ENCODE results near the gene NDE1. TPM values are rescaled to one million over a fixed set of nuclear protein-coding genes. Genes with fewer than 3 reads are reported as not detected.
A peak's percentile ranks its signal among the peaks of the same experiment; 100 is the strongest.
"Not testable (repeated sequence)": the region's sequence is repeated elsewhere in the genome, so short reads cannot be mapped to it uniquely, and the experiment has no call there.

NDE1 gene
- total RNA-seq, 1 experiment from 2014 or later, result 95.6 TPM

DNA sequence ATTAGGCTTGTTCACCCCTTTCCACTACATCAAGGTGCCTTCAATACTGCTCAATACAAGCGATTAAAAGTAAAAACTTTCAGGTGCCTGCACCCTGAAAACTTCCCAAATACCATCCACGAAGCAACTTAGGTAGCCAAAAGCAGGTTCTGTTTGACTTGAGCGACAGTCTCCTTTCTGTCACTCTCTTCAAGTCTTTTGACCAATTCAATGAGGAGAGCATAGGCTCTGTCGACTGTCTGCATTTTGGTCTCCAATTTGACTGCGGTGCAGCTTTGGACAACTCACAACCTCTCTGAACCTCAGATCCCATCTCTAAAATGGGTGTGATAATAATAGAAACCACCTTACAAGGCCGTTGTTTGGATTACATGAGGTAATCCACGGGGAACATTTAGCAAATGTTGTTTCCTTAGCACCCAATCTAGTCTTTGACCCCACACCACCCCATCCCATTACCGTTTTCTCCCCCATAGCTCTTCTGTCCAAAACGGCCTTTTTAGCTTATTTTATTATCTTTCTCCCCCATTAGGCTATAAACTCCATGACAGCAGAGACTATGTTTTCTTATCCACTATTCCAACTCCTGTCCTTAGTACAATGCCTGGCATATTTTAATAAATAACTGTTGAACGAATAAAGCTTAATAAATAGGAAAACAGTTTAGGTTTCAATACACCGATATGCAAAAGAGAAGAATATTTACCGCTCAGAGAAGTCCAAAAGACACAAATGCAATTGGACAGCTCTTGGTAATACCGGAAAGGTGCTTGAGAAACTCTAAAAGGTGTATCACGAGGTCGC, 8.1 kb upstream of the NDE1 start:
- peak overlapping the region; percentile 99 for H3K27ac ChIP-seq

GRCh38 chr16:15642557-15643047, 7.4 kb upstream of the NDE1 start:
- Histone ChIP-seq H3K36me3 (peaks cover 14% of the 10 kb centered on the region), H3K4me1 (peaks cover 12% of the 10 kb centered on the region), H3K27ac (peak overlapping the region; percentile 99), H3K9me3 (replicated peaks) (no peaks in the 10 kb centered on the region), H3K4me3 (peak overlapping the region; percentile 87), H3K27me3 (no peaks in the 10 kb centered on the region)
- DNase-seq, result peak; percentile 95

More for the DNA sequence above, 8.1 kb upstream of the NDE1 start:
- Histone ChIP-seq H3K27me3 (no peaks in the 10 kb centered on the region), H3K36me3 (peaks cover 19% of the 10 kb centered on the region), H3K4me3 (peak overlapping the region; percentile 87), H3K4me1 (peaks cover 12% of the 10 kb centered on the region), H3K9me3 (replicated peaks) (no peaks in the 10 kb centered on the region)
- peak in 1 of 2 experiments; percentile 5 for DNase-seq

GRCh38 chr16:15643048-15643945, 6.7 kb upstream of the NDE1 start, which contains the start of gene MARF1:
Gene MARF1, minus strand, starts transcription at chr16:15643154. Its CDS starts 3,921 bp downstream, at chr16:15639233.
- Histone ChIP-seq H3K9me3 (replicated peaks) (no peaks in the 10 kb centered on the region), H3K4me1 (peaks cover 12% of the 10 kb centered on the region), H3K27ac (peak within 1 kb of the TSS; percentile 99), H3K4me3 (peak within 1 kb of the TSS; percentile 87), H3K27me3 (no peaks in the 10 kb centered on the region), H3K36me3 (peaks cover 8% of the 10 kb centered on the region)
- DNase-seq, result peak; percentile 97 to 98

GRCh38 chr16:15643946-15644250, 6.1 kb upstream of the NDE1 start:
- H3K36me3 ChIP-seq, result peaks cover 3% of the 10 kb centered on the region
- no peaks in the 10 kb centered on the region for H3K27me3 ChIP-seq
- H3K4me1 ChIP-seq, result peaks cover 12% of the 10 kb centered on the region
- no peak for DNase-seq
- H3K9me3 ChIP-seq (replicated peaks), result no peaks in the 10 kb centered on the region
- H3K4me3 ChIP-seq, result peak overlapping the region; percentile 87
- H3K27ac ChIP-seq, result peak overlapping the region; percentile 99

- Histone ChIP-seq H3K27ac (peak overlapping the region; percentile 99), H3K9me3 (replicated peaks) (no peaks in the 10 kb centered on the region), H3K4me3 (peak overlapping the region; percentile 87), H3K4me1 (peaks cover 13% of the 10 kb centered on the region), H3K36me3 (no peaks in the 10 kb centered on the region; the same call in 1 of the 2 replicates), H3K27me3 (no peaks in the 10 kb centered on the region)
- peak; percentile 64 to 84 for DNase-seq
Observed at GRCh38 chr16:15644267-15644961, 5.6 kb upstream of the NDE1 start.

- not testable (repeated sequence) for H3K4me3 ChIP-seq; H3K36me3 ChIP-seq; H3K27me3 ChIP-seq; H3K9me3 ChIP-seq (replicated peaks)
- Histone ChIP-seq H3K27ac (peak overlapping the region; percentile 99; the same call in 1 of the 2 replicates), H3K4me1 (peaks cover 14% of the 10 kb centered on the region)
- DNase-seq, result peak; percentile 43 to 63
Observed at GRCh38 chr16:15644962-15645465, 5.0 kb upstream of the NDE1 start.

DNA sequence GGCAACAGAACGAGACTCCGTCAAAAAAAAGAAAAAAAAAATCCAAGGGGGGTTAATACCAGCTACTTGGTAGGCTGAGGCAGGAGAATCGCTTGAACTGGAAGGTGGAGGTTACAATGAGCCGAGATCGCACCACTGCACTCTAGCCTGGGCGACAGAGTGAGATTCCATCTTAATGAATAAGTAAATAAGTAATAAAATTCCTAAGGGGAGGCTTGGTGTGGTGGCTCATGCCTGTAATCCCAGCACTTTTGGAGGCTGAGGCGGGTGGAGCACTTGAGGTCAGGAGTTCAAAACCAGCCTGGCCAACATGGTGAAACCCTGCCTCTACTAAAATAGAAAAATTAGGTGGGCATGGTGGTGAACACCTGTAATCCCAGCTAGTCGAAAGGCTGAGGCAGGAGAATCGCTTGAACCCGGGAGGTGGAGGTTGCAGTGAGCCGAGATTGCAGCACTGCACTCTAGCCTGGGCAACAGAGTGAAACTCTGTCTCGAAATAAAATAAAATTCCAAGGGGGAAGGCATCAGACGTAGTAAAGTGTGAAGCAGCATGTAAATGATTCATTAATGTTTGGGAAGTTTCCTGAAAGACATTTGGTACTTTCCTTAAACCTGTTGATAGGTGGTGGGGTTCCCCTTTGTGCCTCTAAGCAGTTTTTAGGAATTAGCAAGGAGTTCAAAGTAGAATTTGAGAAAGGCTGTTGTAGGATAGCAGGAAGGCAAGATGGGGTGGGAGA, 3.3 kb upstream of the NDE1 start:
- not testable (repeated sequence) for H3K4me1 ChIP-seq; DNase-seq; H3K9me3 ChIP-seq (replicated peaks); H3K27ac ChIP-seq; H3K36me3 ChIP-seq; H3K27me3 ChIP-seq; H3K4me3 ChIP-seq

GRCh38 chr16:15647294-15648014, 2.6 kb upstream of the NDE1 start:
- DNase-seq, result no peak
- H3K4me3 ChIP-seq, result no peak overlapping the region
- no peaks in the 10 kb centered on the region for H3K9me3 ChIP-seq (replicated peaks)
- no peak overlapping the region for H3K27ac ChIP-seq
- H3K36me3 ChIP-seq, result no peaks in the 10 kb centered on the region; the same call in 1 of the 2 replicates
- no peaks in the 10 kb centered on the region for H3K27me3 ChIP-seq
- H3K4me1 ChIP-seq, result peaks cover 6% of the 10 kb centered on the region; the same call in 1 of the 2 replicates

GRCh38 chr16:15648135-15648730, 1.8 kb upstream of the NDE1 start:
- peaks cover 11% of the 10 kb centered on the region; the same call in 1 of the 2 replicates for H3K4me1 ChIP-seq
- H3K9me3 ChIP-seq (replicated peaks), result no peaks in the 10 kb centered on the region
- no peaks in the 10 kb centered on the region for H3K36me3 ChIP-seq
- no peaks in the 10 kb centered on the region for H3K27me3 ChIP-seq
- DNase-seq, result no peak
- no peak overlapping the region for H3K27ac ChIP-seq
- H3K4me3 ChIP-seq, result no peak overlapping the region

DNA sequence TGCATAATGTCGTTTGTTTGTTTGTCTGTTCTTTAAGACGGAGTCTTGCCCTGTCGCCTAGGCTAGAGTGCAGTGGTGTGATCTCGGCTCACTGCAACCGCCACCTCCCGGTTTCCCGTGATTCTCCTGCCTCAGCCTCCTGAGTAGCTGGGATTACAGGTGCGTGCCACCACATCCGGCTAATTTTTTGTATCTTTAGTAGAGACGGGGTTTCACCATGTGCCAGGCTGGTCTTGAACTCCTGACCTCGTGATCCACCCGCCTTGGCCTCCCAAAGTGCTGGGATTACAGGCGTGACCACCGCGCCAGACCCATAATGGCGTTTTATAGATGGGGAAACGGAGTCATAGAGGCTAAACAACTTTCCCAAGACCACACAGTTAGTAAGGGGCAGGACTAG, 734 bp upstream of the NDE1 start:
- H3K27ac ChIP-seq, result peak overlapping the region; percentile 39; the same call in 1 of the 2 replicates
- H3K4me3 ChIP-seq, result peak overlapping the region; percentile 73
- not testable (repeated sequence) for DNase-seq

GRCh38 chr16:15649727-15650018, 372 bp upstream of the NDE1 start:
- H3K27ac ChIP-seq, result peak overlapping the region; percentile 39; the same call in 1 of the 2 replicates
- peaks cover 13% of the 10 kb centered on the region; the same call in 1 of the 2 replicates for H3K4me1 ChIP-seq

More for the DNA sequence above, 734 bp upstream of the NDE1 start:
- not testable (repeated sequence) for H3K36me3 ChIP-seq; H3K27me3 ChIP-seq; H3K9me3 ChIP-seq (replicated peaks)
- peaks cover 13% of the 10 kb centered on the region; the same call in 1 of the 2 replicates for H3K4me1 ChIP-seq

GRCh38 chr16:15650698-15651171, 690 bp downstream of the NDE1 start:
- Histone ChIP-seq H3K27me3 (no peaks in the 10 kb centered on the region), H3K36me3 (0 out of 2 replicates have a peak, but pooled peaks cover 2% of the 10 kb centered on the region), H3K4me3 (peak overlapping the region; percentile 73), H3K4me1 (peaks cover 9% of the 10 kb centered on the region; the same call in 1 of the 2 replicates), H3K27ac (peak overlapping the region; percentile 56), H3K9me3 (replicated peaks) (no peaks in the 10 kb centered on the region)
- DNase-seq, result peak; percentile 53 to 58

More at GRCh38 chr16:15649727-15650018, 372 bp upstream of the NDE1 start:
- peak overlapping the region; percentile 73 for H3K4me3 ChIP-seq
- DNase-seq, result no peak
- H3K9me3 ChIP-seq (replicated peaks), result no peaks in the 10 kb centered on the region
- H3K27me3 ChIP-seq, result no peaks in the 10 kb centered on the region
- no peaks in the 10 kb centered on the region for H3K36me3 ChIP-seq

All from SJCRH30 (cell line).